CD4-positive, alpha-beta memory T cell (primary cell): ENCODE data around the gene NKPD1. TPM values are rescaled to one million over a fixed set of nuclear protein-coding genes. Genes with fewer than 3 reads are reported as not detected.
A peak's percentile ranks its signal among the peaks of the same experiment; 100 is the strongest.

Experiments used
- CTCF ChIA-PET: fragments of 350-600 bp; sonication (Branson Sonifier 250); formaldehyde crosslinking; loops from one replicate; lab custom pipeline; 2021; ENCODE audit warnings: inconsistent platforms; ENCODE audit not compliant: partially characterized antibody; lab: Charles Lee
- POLR2A ChIA-PET: fragments of 350-600 bp; sonication (Branson Sonifier 250); formaldehyde crosslinking; loops from one replicate; lab custom pipeline; 2021; ENCODE audit not compliant: partially characterized antibody; lab: Charles Lee
- DNase-seq, 5 donors: peaks; one replicate each; pipeline versions ENCODE4 v3.0.0 to v3.0.0-alpha.2; 2020 to 2022; ENCODE audit warnings: mixed read lengths in 1 of 5
- H3K27ac ChIP-seq: one replicate; pipeline ENCODE4 v1.7.0; 2013; ENCODE audit warnings: low read depth, low read length
- H3K27me3 ChIP-seq: 2 replicates; pipeline ENCODE4 v1.7.0; 2013; ENCODE audit warnings: mild to moderate bottlenecking, low read length, moderate library complexity; ENCODE audit not compliant: insufficient read depth
- H3K36me3 ChIP-seq: 2 replicates; pipeline ENCODE4 v1.7.0; 2013; ENCODE audit warnings: mild to moderate bottlenecking, low read length, moderate library complexity; ENCODE audit not compliant: insufficient read depth
- H3K4me1 ChIP-seq: 2 replicates; pipeline ENCODE4 v1.7.0; 2013; ENCODE audit warnings: mild to moderate bottlenecking, low read length, moderate library complexity; ENCODE audit not compliant: insufficient read depth
- H3K4me3 ChIP-seq, 2 donors: one replicate each; pipeline ENCODE4 v1.7.0; 2013; ENCODE audit warnings: low read length in 2 of 2, mild to moderate bottlenecking in 1 of 2
- H3K9me3 ChIP-seq, 2 donors: one replicate each; pipeline ENCODE4 v1.7.0; 2013; ENCODE audit warnings: low read length in 2 of 2, control low read depth in 1 of 2; ENCODE audit not compliant: control insufficient read depth in 1 of 2
- H3K27ac Mint-ChIP-seq, 7 donors: one replicate each; pipeline ENCODE4 v1.8.0; 2020 to 2021; ENCODE audit warnings: mixed read lengths in 7 of 7, mild to moderate bottlenecking in 6 of 7, inconsistent platforms in 3 of 7, moderate library complexity in 3 of 7
- H3K27me3 Mint-ChIP-seq, 2 donors: one replicate each; pipeline ENCODE4 v1.8.0; 2020 to 2021; ENCODE audit warnings: mixed read lengths in 2 of 2
- H3K36me3 Mint-ChIP-seq, 2 donors: one replicate each; pipeline ENCODE4 v1.8.0; 2020 to 2021; ENCODE audit warnings: mixed read lengths in 2 of 2, inconsistent platforms in 1 of 2, mild to moderate bottlenecking in 1 of 2
- H3K4me1 Mint-ChIP-seq, 4 donors: one replicate each; pipeline ENCODE4 v1.8.0; 2020 to 2021; ENCODE audit warnings: mixed read lengths in 4 of 4, mild to moderate bottlenecking in 1 of 4
- H3K4me3 Mint-ChIP-seq, 8 donors: one replicate each; pipeline ENCODE4 v1.8.0; 2020 to 2021; ENCODE audit warnings: mixed read lengths in 8 of 8, mild to moderate bottlenecking in 7 of 8, moderate library complexity in 6 of 8, inconsistent platforms in 3 of 8
- H3K9me3 Mint-ChIP-seq, 8 donors: one replicate each; pipeline ENCODE4 v1.8.0; 2020 to 2021; ENCODE audit warnings: mixed read lengths in 8 of 8, mild to moderate bottlenecking in 5 of 8, inconsistent platforms in 3 of 8, moderate library complexity in 1 of 8
- intact Hi-C: fragments of 100-400 bp; cut with micrococcal nuclease; formaldehyde crosslinking; loops from one replicate; pipeline ENCODE4 v1.15.1; 2023
- polyA plus RNA-seq, 2 donors: library from polyadenylated mRNA; unstranded; fragments of 300-500 nt; fragmentation: Illumina TruSeq; gene quantifications; one replicate each; pipeline ENCODE4 v1.2.3, GENCODE V29; 2021
- total RNA-seq, 2 experiments: library from RNA; stranded (reverse); gene quantifications; one replicate each; pipeline ENCODE4 v1.2.3, GENCODE V29; 2021

NKPD1 gene
- total and polyA plus RNA-seq, 4 experiments from 2014 or later: 0.61 to 1.2 (median 0.80) TPM; not detected in 1

DNA sequence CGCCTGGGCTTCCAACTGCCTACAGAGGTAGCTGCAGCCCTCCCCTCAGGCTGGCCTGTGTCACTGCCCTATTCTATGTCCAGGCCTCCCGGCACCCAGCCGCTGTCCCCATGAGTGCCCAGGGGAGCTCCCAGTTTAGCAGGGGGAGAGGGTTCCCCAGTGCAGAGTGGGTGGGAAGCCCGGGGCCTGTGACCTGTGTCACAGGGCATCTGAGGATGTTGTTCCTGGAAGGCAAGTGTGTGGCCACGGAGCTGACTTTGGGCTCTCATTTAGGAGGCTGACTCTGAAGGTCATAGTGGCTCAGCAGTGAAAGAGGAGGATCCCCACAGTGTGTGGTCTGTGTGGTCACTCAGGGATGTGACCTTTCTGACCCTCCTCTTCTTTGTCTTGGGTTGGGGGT, 42.7 kb downstream of the NKPD1 start:
- intact Hi-C loops: no loop called here
- H3K4me3 ChIP-seq: no peak overlapping the region
- H3K9me3 ChIP-seq: no peaks in the 10 kb centered on the region
- Mint-ChIP-seq H3K9me3 (peaks cover 0 to 1% (median 0%) of the 10 kb centered on the region in 8 donors), H3K36me3 (no peaks in the 10 kb centered on the region), H3K27ac (peak overlapping the region in 3 of 7 donors; percentile 10 to 18 (median 17)), H3K4me3 (no peak overlapping the region), H3K4me1 (peaks cover 29 to 60% (median 45%) of the 10 kb centered on the region in 4 donors), H3K27me3 (no peaks in the 10 kb centered on the region)
- H3K36me3 ChIP-seq: no peaks in the 10 kb centered on the region
- CTCF ChIA-PET: interaction anchor here (0.7 to 2.3 kb wide), 3 partner anchors 8 to 60 kb away, joined by 3 to 8 read pairs (median 3); partner anchors contain the start of genes BLOC1S3 and TRAPPC6A
- no peaks in the 10 kb centered on the region for H3K27me3 ChIP-seq
- POLR2A ChIA-PET: no interaction called here
- DNase-seq: peak in 1 of 5 donors; percentile 16
- H3K4me1 ChIP-seq: peaks cover 39% of the 10 kb centered on the region
- H3K27ac ChIP-seq: no peak overlapping the region

- no peaks in the 10 kb centered on the region for H3K9me3 ChIP-seq
- H3K36me3 ChIP-seq: no peaks in the 10 kb centered on the region
- H3K27me3 ChIP-seq: no peaks in the 10 kb centered on the region
- H3K4me3 Mint-ChIP-seq: peak overlapping the region in 3 of 8 donors; percentile 56 to 64 (median 57)
- intact Hi-C loops: no loop called here
- H3K27ac Mint-ChIP-seq: peak overlapping the region in 2 of 7 donors; percentile 18 to 66
- DNase-seq: no peak
- no peak overlapping the region for H3K4me3 ChIP-seq
- ChIA-PET CTCF (interaction anchor here (0.7 to 2.3 kb wide), 3 partner anchors 8 to 61 kb away, joined by 3 to 8 read pairs (median 3); partner anchors contain the start of genes BLOC1S3 and TRAPPC6A), POLR2A (interaction anchor here (1.2 kb wide), 1 partner anchor 61 kb away, joined by 3 read pairs; the partner anchor contains the start of genes BLOC1S3 and TRAPPC6A)
- no peak overlapping the region for H3K27ac ChIP-seq
- H3K36me3 Mint-ChIP-seq: no peaks in the 10 kb centered on the region
- peaks cover 0 to 1% (median 0%) of the 10 kb centered on the region in 8 donors for H3K9me3 Mint-ChIP-seq
- peaks cover 39% of the 10 kb centered on the region for H3K4me1 ChIP-seq
- no peaks in the 10 kb centered on the region for H3K27me3 Mint-ChIP-seq
- peaks cover 29 to 62% (median 45%) of the 10 kb centered on the region in 4 donors for H3K4me1 Mint-ChIP-seq
Observed at GRCh38 chr19:45117671-45118070, 43.1 kb downstream of the NKPD1 start.

DNA sequence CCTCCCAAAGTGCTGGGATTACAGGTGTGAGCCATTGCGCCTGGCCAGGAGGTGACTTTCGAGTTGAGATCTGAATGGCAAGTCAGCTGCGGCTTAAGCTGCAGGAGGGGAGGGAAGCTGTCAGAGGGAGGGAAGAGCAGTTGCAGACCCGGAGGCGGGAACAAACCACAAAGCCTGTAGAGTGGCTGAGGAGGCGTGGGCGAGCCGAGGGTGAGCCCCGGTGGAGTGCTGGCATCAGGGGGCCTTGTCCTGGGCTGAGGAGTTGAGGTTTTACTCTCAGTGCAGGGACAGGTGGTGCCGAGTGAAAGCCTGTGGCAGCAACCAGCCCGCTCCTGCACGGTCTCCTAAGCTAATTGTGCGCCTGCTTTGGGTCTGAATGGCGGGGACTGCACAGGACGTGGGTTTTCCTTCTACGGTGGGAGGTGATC, 43.6 kb downstream of the NKPD1 start:
- Mint-ChIP-seq H3K27ac (peak overlapping the region in 4 of 7 donors; percentile 6 to 88 (median 70)), H3K36me3 (no peaks in the 10 kb centered on the region), H3K9me3 (peaks cover 0 to 1% (median 0%) of the 10 kb centered on the region in 8 donors), H3K4me1 (peaks cover 26 to 64% (median 43%) of the 10 kb centered on the region in 4 donors), H3K27me3 (no peaks in the 10 kb centered on the region), H3K4me3 (peak overlapping the region in 7 of 8 donors; percentile 53 to 75 (median 64))
- intact Hi-C loops: no loop called here
- H3K27me3 ChIP-seq: no peaks in the 10 kb centered on the region
- H3K4me3 ChIP-seq: no peak overlapping the region
- H3K36me3 ChIP-seq: no peaks in the 10 kb centered on the region
- ChIA-PET POLR2A (interaction anchor here (1.2 kb wide), 1 partner anchor 61 kb away, joined by 3 read pairs; the partner anchor contains the start of genes BLOC1S3 and TRAPPC6A), CTCF (interaction anchor here (0.7 to 2.3 kb wide), 3 partner anchors 9 to 61 kb away, joined by 3 to 8 read pairs (median 3); partner anchors contain the start of genes BLOC1S3 and TRAPPC6A)
- DNase-seq: peak; percentile 6 to 37 (median 19)
- peaks cover 39% of the 10 kb centered on the region for H3K4me1 ChIP-seq
- no peak overlapping the region for H3K27ac ChIP-seq
- H3K9me3 ChIP-seq: no peaks in the 10 kb centered on the region

GRCh38 chr19:45115809-45116615, 44.8 kb downstream of the NKPD1 start:
- Mint-ChIP-seq H3K36me3 (no peaks in the 10 kb centered on the region), H3K27me3 (no peaks in the 10 kb centered on the region), H3K4me1 (peaks cover 23 to 55% (median 36%) of the 10 kb centered on the region in 4 donors), H3K4me3 (peak overlapping the region in 1 of 8 donors; percentile 15), H3K27ac (peak overlapping the region in 2 of 7 donors; percentile 22 to 51), H3K9me3 (peaks cover 0 to 1% (median 0%) of the 10 kb centered on the region in 8 donors)
- Histone ChIP-seq H3K4me1 (peaks cover 32% of the 10 kb centered on the region), H3K27me3 (no peaks in the 10 kb centered on the region), H3K4me3 (no peak overlapping the region), H3K36me3 (no peaks in the 10 kb centered on the region), H3K9me3 (no peaks in the 10 kb centered on the region), H3K27ac (no peak overlapping the region)
- CTCF ChIA-PET: interaction anchor here (2.3 kb wide), 1 partner anchor 10 kb away, joined by 8 read pairs; no protein-coding TSS in a partner anchor
- POLR2A ChIA-PET: interaction anchor here (1.1 to 1.2 kb wide), 2 partner anchors 36 to 63 kb away, joined by 3 read pairs; partner anchors contain the start of genes BLOC1S3 and TRAPPC6A
- peak in 1 of 5 donors; percentile 25 for DNase-seq
- intact Hi-C loops: no loop called here

DNA sequence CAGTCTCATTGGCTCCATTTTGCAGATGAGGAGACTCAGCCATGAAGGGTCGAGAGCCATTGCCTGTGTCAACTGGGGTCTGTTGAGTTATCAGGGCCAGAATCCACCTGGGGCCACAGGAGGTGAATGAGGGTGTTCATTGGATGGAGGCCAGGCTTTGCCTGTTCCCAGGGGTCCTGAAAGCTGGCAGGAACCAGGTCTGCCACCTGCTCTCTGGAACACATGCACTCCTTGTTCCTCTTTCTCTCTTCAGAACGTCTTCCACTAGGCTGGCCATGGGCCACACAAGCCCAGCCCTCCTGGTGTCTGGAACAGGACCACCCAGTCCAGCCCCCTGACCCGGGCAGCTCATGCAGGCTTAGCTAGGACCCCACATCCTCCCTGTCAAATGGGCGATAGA, 46.7 kb downstream of the NKPD1 start:
- Mint-ChIP-seq H3K4me3 (no peak overlapping the region), H3K9me3 (peaks cover 0 to 1% (median 0%) of the 10 kb centered on the region in 8 donors), H3K36me3 (no peaks in the 10 kb centered on the region), H3K4me1 (peaks cover 18 to 52% (median 30%) of the 10 kb centered on the region in 4 donors), H3K27me3 (no peaks in the 10 kb centered on the region), H3K27ac (peak overlapping the region in 1 of 7 donors; percentile 43)
- DNase-seq: peak in 1 of 5 donors; percentile 1
- Histone ChIP-seq H3K4me3 (no peak overlapping the region), H3K36me3 (no peaks in the 10 kb centered on the region), H3K27ac (no peak overlapping the region), H3K27me3 (no peaks in the 10 kb centered on the region), H3K9me3 (no peaks in the 10 kb centered on the region), H3K4me1 (peaks cover 32% of the 10 kb centered on the region)
- ChIA-PET CTCF (interaction anchor here (1.6 kb wide), 1 partner anchor 12 kb away, joined by 6 read pairs; no protein-coding TSS in a partner anchor), POLR2A (no interaction called here)
- intact Hi-C loops: no loop called here

- Mint-ChIP-seq H3K9me3 (peaks cover 0 to 1% (median 0%) of the 10 kb centered on the region in 8 donors), H3K27ac (no peak overlapping the region), H3K4me1 (peaks cover 19 to 53% (median 31%) of the 10 kb centered on the region in 4 donors), H3K36me3 (no peaks in the 10 kb centered on the region), H3K27me3 (no peaks in the 10 kb centered on the region), H3K4me3 (no peak overlapping the region)
- Histone ChIP-seq H3K9me3 (no peaks in the 10 kb centered on the region), H3K36me3 (no peaks in the 10 kb centered on the region), H3K4me1 (peaks cover 30% of the 10 kb centered on the region), H3K27ac (no peak overlapping the region), H3K27me3 (no peaks in the 10 kb centered on the region), H3K4me3 (no peak overlapping the region)
- intact Hi-C loops: no loop called here
- POLR2A ChIA-PET: interaction anchor here (1.0 kb wide), 1 partner anchor 10 kb away, joined by 5 read pairs; no protein-coding TSS in a partner anchor
- peak in 1 of 5 donors; percentile 1 for DNase-seq
- CTCF ChIA-PET: interaction anchor here (1.3 to 1.6 kb wide), 2 partner anchors 13 to 54 kb away, joined by 4 to 6 read pairs; no protein-coding TSS in a partner anchor
Observed at GRCh38 chr19:45113628-45114027, 47.2 kb downstream of the NKPD1 start.
